Measurements from ENCODE around the gene HMGA1. TPM values are rescaled to one million over a fixed set of nuclear protein-coding genes. Genes with fewer than 3 reads are reported as not detected.
"Not testable (repeated sequence)": the region's sequence is repeated elsewhere in the genome, so short reads cannot be mapped to it uniquely, and the experiment has no call there.

The HMGA1 gene
- total RNA-seq, 1 experiment from 2014 or later, result 1,158 TPM

DNA sequence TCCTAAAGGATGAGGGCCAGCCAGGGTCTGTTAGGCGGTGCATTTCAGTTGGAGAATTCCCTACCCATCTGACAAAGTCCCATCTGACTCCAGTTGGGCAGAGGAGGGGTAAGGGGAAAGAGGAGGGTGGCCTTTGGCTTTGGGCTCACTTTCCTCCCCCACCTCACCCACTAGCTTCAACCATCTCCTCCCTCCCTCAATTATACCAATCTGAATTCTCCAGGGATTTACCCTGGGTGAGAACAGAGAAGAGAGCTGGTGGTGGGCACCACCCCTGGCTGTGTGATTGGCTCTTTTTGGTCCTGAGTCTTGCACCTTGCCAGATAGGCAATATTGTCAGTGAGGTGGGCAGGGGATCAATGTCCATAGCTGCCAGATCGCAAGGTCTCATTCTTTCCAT, 3.2 kb downstream of the HMGA1 start:
- peak; percentile 2 for DNase-seq (ENCODE audit: low spot score)

DNA sequence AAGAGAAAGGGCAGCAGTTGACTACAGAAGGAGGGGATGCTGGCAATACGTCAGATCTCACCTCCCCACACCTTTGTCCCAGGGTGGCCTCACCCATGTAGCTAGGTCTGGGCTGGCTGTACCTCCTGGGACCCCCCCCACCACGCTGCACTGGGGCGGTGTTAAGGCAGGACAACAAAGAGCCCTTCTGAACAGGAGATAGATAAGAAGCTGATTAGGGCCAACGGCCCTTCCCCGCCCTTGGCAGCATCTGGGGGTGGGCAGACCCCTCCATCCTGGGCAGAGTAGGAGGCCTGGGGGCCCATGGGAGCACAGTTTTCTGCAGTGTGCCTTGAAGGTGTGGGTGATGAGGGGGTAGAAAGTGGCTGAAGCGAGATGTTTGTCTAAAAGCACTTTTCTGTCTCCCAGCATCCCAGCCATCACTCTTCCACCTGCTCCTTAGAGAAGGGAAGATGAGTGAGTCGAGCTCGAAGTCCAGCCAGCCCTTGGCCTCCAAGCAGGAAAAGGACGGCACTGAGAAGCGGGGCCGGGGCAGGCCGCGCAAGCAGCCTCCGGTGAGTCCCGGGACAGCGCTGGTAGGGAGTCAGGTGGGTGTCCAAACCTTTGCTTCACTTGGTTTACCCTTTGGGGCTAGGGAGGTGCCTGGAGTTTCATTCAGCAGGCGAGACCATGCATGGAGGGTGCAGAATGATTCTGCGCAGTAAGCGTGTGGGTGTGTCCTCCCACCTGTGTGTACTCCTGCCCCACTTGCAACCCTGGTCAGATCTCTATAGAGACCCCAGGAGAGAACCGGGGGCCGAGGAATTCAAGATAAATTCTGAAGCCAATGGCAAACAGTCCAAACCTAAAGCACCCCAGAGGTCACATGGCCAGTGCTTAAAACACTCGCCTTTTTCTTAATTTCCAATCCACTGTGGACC, 3.9 kb downstream of the HMGA1 start:
- no peak for DNase-seq (ENCODE audit: low spot score)

DNA sequence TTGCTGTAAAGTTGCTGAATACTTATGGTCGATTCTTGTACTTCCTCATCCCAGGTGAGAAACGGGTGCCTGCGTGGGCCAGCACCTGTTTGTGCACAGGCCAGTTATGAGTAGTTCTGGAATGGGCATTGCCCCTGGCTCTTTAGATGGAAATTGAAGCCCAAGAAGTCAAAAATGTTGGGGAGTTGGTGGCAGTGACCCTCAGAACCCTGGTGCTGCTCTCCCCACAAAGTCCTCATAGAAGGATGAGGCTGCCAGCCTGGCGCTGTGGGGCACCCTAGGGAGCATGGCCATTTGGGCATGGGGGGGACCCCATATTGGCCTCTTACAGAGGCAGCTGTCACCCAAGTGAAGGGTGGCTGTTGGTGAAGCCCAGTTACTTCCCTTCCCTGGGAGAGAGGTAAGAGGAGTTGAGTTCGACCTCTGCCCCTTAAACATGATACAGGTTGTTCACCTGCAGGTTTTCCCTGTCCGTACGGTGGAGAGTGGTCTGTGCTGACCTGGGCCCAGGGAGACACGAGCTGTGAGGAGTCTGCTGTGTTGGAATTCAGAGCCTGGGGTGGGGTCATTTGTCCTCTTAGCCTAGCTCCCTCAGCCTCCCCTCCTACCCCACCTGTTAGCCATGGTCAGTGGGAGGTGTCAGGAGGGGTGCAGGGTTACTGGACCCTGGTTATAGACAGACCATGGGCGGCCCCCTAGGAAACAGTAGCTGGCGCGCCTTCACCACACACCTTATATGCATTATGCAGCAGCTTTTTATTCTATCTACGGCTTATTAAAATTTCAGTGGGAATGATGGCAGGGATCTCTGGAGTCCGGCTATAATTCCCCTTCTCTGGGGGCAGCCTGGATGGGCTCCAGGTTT, 4.9 kb downstream of the HMGA1 start:
- no peak for DNase-seq (ENCODE audit: low spot score)

DNA sequence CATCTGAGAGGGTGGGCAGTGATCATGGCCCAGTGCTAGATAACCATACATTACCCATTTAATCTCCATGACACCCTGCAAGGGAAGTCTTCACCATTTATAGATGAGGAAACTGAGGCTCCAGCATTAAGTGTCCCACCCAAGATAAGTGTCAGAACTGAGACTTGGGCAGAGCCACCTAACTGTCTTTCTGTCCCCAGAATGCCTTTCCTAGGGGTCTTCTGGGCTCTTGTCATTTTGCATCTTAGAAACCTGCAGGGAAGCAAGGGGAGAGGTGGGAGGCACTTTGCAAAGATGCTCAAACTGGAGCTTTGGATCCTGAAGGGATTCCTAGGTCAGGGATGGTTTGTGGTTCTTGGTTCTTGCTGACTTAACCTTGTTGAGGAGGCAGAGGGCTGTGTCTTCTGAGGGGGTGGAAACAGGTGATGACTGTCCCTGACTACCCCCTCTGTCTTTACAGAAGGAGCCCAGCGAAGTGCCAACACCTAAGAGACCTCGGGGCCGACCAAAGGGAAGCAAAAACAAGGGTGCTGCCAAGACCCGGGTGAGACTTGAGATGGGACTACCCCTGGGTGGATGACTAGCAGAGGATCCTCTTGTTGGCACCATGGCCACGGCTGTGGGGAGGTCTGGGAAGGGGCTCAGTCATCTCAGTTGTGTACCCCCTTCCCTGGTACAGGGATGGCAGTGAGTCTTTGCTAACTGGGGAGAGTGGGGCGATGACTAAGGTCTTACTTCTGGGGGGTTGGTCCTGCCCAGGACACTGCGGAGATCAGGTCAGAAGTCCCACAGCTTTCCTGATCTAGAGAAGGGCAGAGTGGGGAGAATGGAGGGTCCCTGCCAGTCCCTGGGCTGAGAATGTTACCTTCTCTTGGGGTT, 5.8 kb downstream of the HMGA1 start:
- no peak for DNase-seq (ENCODE audit: low spot score)

DNA sequence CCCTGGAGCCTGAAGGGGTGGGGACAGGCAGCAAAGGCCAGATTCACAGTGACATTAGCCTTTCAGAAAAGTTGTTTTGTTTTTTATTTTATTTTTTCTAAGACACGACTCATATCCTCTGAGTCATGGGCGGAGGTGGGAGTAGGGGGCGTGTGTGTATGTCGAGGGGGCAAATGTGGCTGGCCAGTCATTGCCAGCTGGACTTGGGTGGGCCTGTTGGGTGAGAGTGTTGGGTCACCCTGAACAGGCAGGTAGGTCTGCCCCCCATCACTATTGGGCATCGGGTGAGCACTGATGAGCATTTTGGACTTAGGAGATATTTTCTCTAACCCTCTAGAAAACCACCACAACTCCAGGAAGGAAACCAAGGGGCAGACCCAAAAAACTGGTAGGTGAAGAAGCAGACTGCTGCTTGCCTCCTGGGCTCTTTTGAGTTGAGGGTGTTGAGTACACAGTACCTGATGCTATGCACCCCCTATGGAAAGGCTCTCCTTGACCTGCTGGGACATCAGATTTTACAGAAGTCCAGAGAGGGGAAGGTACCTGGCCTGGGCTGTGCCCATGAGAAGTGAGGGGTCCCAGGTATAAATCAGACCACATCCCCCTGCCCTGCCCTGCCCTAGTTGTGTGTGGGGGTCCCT, 6.6 kb downstream of the HMGA1 start:
- DNase-seq (ENCODE audit: low spot score), result no peak

DNA sequence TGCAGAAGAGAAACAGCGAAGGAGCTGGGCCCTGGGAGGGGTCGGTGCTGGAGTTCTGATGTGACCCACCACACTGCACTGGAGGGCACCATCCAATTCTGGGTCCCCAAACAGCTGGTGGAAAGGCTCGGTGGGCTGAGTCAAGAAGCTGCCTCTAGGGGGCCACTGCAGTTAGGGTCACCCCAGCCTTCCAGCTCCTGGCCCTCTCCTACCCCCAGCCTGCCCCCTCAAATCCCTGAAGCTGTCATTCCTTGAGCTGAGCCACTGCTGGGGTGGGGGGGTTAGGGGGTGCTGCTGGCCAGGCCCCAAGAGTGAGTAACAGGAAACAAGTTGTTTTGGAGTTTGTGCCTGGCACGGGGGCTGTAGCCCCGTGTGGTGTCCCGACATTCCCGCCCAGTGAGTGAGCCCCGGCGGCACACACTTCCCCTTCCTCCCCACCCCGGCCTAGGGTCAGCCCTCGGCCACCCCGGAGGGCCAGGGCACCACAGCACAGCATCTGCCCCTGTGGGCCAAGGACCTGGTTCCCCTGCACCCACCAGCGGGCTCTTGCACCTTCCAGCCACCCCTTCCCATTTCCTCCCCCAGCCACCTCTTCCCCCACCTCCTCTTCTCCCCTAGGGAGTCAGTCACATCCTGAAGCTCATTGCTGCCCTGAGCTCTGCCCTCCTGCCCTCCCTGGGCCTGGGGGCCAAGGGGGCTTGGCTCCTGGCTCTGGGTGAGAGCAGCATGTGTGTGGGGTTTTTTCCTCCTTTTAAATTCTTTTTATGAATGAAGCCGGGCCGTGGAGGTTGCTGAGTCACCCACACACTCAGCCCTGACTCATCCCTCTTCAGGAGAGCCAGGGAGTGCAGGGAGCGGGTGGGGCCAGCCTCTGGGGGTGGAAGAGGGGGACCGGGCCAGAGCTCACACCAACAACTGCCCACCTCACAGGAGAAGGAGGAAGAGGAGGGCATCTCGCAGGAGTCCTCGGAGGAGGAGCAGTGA, 7.5 kb downstream of the HMGA1 start:
- peak; percentile 86 for DNase-seq (ENCODE audit: low spot score)

DNA sequence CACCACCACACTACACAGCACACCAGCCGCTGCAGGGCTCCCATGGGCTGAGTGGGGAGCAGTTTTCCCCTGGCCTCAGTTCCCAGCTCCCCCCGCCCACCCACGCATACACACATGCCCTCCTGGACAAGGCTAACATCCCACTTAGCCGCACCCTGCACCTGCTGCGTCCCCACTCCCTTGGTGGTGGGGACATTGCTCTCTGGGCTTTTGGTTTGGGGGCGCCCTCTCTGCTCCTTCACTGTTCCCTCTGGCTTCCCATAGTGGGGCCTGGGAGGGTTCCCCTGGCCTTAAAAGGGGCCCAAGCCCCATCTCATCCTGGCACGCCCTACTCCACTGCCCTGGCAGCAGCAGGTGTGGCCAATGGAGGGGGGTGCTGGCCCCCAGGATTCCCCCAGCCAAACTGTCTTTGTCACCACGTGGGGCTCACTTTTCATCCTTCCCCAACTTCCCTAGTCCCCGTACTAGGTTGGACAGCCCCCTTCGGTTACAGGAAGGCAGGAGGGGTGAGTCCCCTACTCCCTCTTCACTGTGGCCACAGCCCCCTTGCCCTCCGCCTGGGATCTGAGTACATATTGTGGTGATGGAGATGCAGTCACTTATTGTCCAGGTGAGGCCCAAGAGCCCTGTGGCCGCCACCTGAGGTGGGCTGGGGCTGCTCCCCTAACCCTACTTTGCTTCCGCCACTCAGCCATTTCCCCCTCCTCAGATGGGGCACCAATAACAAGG, 8.5 kb downstream of the HMGA1 start:
- not testable (repeated sequence) for DNase-seq (ENCODE audit: low spot score)

DNA sequence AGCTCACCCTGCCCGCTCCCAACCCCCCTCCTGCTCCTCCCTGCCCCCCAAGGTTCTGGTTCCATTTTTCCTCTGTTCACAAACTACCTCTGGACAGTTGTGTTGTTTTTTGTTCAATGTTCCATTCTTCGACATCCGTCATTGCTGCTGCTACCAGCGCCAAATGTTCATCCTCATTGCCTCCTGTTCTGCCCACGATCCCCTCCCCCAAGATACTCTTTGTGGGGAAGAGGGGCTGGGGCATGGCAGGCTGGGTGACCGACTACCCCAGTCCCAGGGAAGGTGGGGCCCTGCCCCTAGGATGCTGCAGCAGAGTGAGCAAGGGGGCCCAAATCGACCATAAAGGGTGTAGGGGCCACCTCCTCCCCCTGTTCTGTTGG, 9.1 kb downstream of the HMGA1 start:
- DNase-seq (ENCODE audit: low spot score), result not testable (repeated sequence)

DNA sequence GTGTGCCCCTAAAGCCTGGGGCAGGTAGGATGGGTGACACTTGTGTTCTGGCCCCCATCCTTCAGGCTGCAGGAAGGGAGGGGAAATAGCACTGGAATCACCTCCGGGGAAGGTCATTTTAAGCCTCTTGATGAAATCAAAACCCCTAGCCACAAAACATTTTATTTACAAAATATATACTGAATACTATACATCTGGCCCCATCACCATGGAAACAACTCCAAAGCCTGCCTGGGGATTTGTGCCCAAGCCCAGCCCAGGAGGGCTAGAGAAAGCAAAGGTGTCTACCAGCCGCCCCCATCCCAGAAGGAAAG, 9.5 kb downstream of the HMGA1 start:
- no peak for DNase-seq (ENCODE audit: low spot score)

DNA sequence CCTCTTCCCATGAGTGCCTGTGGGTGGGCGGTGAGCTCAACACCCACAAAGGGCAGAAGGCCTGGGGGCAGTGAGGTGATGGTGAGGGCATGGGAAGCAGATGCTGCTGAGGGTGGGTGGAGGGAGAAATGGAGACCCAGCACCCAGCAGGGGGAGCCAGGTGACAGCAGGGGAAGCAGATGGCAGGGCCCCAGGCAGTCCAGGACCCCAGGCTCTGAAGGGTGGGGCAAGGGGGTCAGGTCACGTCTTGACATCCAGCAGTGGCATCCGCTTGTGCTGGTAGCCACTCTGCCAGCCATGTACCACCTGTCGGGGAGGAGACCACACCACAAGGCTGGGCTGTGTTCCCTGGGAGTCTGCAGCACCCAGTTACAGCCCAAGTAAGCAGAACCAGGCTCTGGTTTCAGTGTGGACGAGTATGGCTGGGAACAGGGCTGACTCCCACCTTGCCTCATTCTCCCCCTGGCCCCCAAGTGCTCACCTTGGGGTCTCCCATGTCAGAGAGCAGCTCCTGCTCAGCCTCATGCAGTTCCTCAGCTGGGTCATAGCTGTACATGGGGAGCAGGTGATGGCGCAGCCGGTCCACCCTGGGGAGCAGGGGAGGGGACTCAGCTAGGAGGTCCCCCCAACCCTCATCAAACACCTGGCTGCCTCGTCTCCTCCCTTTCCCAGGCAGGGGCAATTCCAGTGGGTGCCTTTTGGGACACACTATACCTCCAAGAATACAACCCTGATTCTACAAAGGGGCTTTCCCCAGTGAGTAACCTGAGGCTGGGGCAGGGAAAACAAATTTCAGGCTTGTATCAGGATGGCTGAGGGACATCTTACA, 10.1 kb downstream of the HMGA1 start:
- peak; percentile 61 for DNase-seq (ENCODE audit: low spot score)

DNA sequence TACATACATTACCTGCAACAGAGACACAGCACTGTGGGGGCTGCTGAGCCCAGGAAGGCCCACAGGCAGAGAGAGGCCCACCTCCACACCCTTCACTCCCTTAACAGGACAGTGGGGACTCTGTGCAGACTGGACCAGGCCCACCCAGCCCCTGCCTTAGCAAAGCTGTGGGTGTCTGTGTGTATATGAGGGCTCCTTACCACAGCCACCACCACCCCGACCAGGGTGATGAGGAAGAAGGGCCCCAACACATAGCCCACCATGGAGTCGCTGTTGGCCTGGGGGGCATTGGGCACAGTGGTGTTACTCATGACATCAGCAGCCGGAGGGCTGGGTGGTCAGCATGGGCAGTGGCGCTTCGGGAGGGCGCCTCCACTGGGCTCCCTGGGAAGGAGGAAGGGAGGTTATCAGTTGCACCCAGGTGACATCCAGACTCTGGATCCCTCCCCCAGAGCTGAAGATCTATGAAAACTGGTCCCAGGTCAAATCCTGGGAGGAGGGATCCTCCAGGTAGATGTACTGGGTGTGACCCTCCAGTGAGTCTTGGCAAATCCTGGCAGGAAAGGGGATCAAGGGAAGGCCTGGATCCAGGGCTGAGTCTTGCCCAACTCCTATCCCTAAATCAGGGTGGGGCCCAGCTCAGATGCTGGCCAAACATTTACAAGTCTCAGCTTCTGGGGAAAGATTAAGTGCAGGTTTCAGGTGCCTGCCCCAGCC, 11.0 kb downstream of the HMGA1 start:
- no peak for DNase-seq (ENCODE audit: low spot score)

DNA sequence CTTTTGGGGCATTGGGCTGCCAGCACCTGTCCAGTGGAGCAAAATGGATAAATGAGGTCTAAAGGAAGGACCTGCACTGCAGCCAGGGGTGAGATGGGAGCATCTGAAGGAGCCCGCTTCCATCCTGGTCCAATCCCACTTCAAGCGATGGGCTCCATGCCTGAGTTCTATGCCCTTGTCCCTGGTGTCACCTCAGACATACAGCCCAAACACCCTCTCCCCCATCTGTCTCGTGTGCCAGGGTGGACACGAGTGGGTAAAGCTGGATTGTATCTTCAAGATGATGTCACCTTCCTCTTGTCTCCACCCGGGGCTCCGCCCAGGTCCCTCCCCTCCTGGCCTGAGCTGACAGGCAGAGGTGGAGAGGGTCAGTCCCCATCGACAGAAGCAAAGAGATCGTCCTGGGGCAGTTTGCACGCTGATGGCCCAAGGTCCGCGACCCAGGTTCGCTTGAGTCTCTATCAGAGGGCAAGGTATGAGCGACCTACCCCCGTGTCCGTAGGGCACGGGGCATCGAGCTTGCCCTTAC, 11.6 kb downstream of the HMGA1 start:
- DNase-seq (ENCODE audit: low spot score), result peak; percentile 53

DNA sequence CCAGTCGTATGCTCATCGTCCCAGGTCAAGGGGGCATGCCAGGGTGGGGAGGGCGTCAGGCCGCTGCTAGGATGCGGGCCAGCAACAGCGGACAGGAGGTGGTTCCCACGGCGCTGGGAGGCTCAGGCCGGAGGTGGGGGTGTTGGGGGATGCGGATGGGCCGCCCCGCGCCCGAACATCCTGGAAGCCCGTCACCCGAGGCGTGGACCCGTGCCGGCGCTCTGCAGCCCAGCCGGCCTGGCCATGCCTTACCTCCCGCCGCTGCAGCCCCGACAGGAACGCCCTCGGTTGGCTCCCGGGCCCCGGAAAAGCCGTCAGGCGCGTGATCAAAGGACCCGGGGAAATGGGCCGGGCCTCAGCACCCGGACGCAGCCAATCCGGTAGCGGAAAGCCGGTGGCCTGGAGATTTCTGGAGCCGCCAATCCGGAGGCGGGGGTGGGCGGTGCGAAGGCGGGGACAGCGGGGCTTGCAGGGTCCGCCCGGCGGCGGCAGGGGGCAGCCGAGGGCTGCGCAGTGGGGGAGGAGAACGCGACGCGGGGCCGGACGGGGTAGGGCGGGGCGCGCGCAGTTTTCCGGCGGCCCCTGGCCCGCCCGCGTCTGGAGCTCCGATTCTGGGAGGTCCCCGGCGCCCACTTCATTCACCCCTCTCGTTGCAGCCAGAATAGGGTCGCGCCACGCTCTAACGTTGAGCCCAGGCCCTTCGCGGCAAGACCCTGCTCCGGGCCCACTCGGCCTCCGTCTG, 12.2 kb downstream of the HMGA1 start, which contains the start of gene SMIM29:
SMIM29 (minus strand) TSS at position 280 of the 742 bp plus-strand sequence. CDS start 1,215 bp downstream, outside the sequence.
- DNase-seq (ENCODE audit: low spot score), result peak; percentile 95

DNA sequence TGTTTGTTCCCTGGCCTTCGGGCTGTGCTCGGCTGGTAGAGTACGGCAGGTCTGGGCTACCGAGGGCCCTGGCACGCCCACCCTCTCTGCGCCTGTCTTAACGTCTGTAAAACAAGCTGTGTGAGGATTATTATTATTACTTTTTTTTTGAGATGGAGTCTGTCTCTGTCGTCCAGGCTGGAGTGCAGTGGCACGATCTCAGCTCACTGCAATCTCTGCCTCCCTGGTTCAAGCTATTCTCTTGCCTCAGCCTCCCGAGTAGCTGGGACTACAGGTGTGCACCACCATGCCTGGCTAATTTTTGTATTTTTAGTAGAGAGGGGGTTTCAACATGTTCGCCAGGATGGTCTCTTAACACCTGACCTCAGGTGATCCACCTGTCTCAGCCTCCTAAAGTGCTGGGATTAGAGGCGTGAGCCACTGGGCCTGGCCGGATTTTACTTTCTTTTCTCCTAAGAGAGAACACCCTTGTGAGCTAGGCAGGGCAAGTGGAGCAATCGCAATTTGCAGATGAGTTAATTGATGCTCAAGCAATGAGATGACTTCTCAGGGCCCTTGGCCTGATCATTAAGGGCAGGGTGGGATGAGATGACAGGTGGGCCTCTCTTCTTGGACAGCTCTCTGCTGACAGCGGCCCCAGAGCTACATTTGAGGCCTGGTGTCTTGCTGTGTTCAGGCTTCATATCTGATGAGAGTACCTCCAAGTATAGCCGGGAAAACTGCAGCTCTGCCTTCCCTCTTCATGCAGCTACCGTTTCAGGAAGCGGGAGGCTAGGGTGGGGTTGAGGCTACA, 13.0 kb downstream of the HMGA1 start:
- DNase-seq (ENCODE audit: low spot score), result no peak

DNA sequence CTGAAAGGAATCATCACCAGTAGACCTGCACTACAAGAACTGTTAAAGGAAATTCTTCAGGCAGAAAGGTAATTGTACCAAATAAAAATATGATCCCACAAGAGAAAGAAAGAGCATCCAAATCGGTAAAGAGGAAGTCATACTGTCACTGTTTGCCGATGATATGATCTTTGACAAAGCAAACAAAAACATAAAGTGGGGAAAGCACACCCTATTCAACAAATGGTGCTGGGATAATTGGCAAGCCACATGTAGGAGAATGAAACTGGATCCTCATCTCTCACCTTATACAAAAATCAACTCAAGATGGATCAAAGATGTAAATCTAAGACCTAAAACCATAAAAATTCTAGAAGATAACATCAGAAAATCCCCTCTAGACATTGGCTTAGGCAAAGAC, 15.7 kb downstream of the HMGA1 start:
- not testable (repeated sequence) for DNase-seq (ENCODE audit: low spot score)
